Fibroblast of lung (primary cell): ENCODE results near the gene CCDC30.

Experiments
- CTCF ChIP-seq, 2 donors: IDR thresholded peaks in 1 of 2; conservative IDR thresholded peaks in 1 of 2; 1 replicate in 1 of 2; 2 replicates in 1 of 2; pipeline ENCODE4 v1.5.1; 2011 to 2012; ENCODE audit warnings: low read length in 2 of 2, control low read depth in 1 of 2, inconsistent platforms in 1 of 2, low read depth in 1 of 2, mild to moderate bottlenecking in 1 of 2
- EZH2 ChIP-seq: IDR thresholded peaks from 2 replicates; pipeline ENCODE4 v1.5.1; 2012; ENCODE audit warnings: low read length, control low read depth, mild to moderate bottlenecking; ENCODE audit errors: missing control alignments

GRCh38 chr1:42670425-42670824, 207.3 kb downstream of the CCDC30 start:
- no peak for TF ChIP-seq CTCF (conservative IDR thresholded peaks at IDR 0.05 in 1 of 2, IDR thresholded peaks at IDR 0.05 in 1 of 2; ENCODE audit: low read depth in 1 of 2, low read length in 2 of 2)
- TF ChIP-seq EZH2, result no peak
